ENCODE measurements around the gene SMYD3. TPM values are rescaled to one million over a fixed set of nuclear protein-coding genes. Genes with fewer than 3 reads are reported as not detected.

SMYD3 gene
- total and polyA plus RNA-seq, 9 of the 15 experiments (the other 6 are each of a cell fraction or from before 2014, with no cell fraction given): 128 to 440 (median 197) TPM

DNA sequence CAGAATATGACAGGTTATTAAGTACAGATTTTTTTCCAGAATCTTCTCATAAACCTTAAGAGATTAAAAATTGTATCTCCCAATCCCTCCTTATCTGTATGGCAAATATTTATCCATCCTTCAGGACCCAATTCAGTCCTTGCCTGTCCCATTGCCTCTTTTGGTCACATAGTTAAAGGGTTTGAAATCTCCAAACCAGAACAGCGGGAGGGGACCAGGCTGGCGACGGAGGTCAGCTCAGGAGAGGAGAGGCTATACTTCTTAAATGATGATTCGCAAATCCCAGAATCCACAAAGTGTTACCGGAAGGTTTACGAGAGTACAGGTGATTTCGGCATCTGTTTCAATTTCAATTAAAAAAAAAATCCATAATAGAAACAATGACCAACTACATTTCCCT lies 572.7 kb downstream of the SMYD3 start:
- ATAC-seq: no peak
- no peak overlapping the region for H2AFZ ChIP-seq (ENCODE audit: low read depth, low read length)
- TF ChIP-seq, protein P1, sequence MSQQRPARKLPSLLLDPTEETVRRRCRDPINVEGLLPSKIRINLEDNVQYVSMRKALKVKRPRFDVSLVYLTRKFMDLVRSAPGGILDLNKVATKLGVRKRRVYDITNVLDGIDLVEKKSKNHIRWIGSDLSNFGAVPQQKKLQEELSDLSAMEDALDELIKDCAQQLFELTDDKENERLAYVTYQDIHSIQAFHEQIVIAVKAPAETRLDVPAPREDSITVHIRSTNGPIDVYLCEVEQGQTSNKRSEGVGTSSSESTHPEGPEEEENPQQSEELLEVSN (IDR thresholded peaks at IDR 0.05; ENCODE audit: borderline replicate concordance in 1 of 2, extremely low read depth in 1 of 2, insufficient read depth in 1 of 2, insufficient read length in 1 of 2, low read depth in 1 of 2, low read length in 1 of 2, poor library complexity in 1 of 2, severe bottlenecking in 1 of 2): no peak
- TF ChIP-seq CEBPG (CRISPR knock-in tag; IDR thresholded peaks at IDR 0.05): no peak
- TF ChIP-seq CEBPG (tag; conservative IDR thresholded peaks at IDR 0.05 in 1 of 2, IDR thresholded peaks at IDR 0.05 in 1 of 2): no peak
- no peak for TF ChIP-seq CBFB (CRISPR knock-in tag; IDR thresholded peaks at IDR 0.05)
- no peak for TF ChIP-seq GATA2 (CRISPR knock-in tag; IDR thresholded peaks at IDR 0.05)
- no peak for TF ChIP-seq HDAC2 (IDR thresholded peaks at IDR 0.05)
- TF ChIP-seq BCOR (IDR thresholded peaks at IDR 0.05): no peak
- TF ChIP-seq HES1 (IDR thresholded peaks at IDR 0.05; ENCODE audit: low read depth): no peak
- no peak for TF ChIP-seq PYGO2 (tag; IDR thresholded peaks at IDR 0.05)
- TF ChIP-seq, protein P2, sequence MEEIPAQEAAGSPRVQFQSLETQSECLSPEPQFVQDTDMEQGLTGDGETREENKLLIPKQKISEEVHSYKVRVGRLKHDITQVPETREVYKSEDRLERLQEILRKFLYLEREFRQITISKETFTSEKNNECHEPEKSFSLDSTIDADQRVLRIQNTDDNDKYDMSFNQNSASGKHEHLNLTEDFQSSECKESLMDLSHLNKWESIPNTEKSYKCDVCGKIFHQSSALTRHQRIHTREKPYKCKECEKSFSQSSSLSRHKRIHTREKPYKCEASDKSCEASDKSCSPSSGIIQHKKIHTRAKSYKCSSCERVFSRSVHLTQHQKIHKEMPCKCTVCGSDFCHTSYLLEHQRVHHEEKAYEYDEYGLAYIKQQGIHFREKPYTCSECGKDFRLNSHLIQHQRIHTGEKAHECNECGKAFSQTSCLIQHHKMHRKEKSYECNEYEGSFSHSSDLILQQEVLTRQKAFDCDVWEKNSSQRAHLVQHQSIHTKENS (CRISPR knock-in tag; IDR thresholded peaks at IDR 0.05): no peak
- TF ChIP-seq TAF1 (IDR thresholded peaks at IDR 0.05; ENCODE audit: control insufficient read depth, extremely low read depth, insufficient read depth, low read length, severe bottlenecking): no peak
- TF ChIP-seq SMARCE1 (IDR thresholded peaks at IDR 0.05): no peak
- TF ChIP-seq PHF21A (IDR thresholded peaks at IDR 0.05; ENCODE audit: borderline replicate concordance, low read depth): no peak
- no peak for TF ChIP-seq ID3 (CRISPR knock-in tag; IDR thresholded peaks at IDR 0.05)
- TF ChIP-seq ID3 (tag; IDR thresholded peaks at IDR 0.05): no peak
- TF ChIP-seq BRD9 (IDR thresholded peaks at IDR 0.05; ENCODE audit: low read depth, partially characterized antibody): no peak
- no peak for TF ChIP-seq ZNF23 (CRISPR knock-in tag; IDR thresholded peaks at IDR 0.05)
- no peak for TF ChIP-seq ZNF197 (CRISPR knock-in tag; IDR thresholded peaks at IDR 0.05; ENCODE audit: low read depth)
- TF ChIP-seq HDGF (IDR thresholded peaks at IDR 0.05): no peak
- TF ChIP-seq ZNF780A (CRISPR knock-in tag; IDR thresholded peaks at IDR 0.05): no peak
- TF ChIP-seq SRSF9 (IDR thresholded peaks at IDR 0.05; ENCODE audit: borderline replicate concordance, low read depth, low read length): no peak
- TF ChIP-seq TAF15 (IDR thresholded peaks at IDR 0.05; ENCODE audit: low read depth, low read length): no peak
- BruUV-seq (replicated peaks): no TSS peak
- H3K27me3 ChIP-seq (ENCODE audit: control insufficient read depth in 2 of 2, insufficient read depth in 2 of 2, low read length in 2 of 2): no peaks in the 10 kb centered on the region
- no peak overlapping the region for H3K27ac ChIP-seq (ENCODE audit: extremely low read depth, low read depth, low read length)
- H3K36me3 ChIP-seq (ENCODE audit: control insufficient read depth, insufficient read depth, low read length): peaks cover 41% of the 10 kb centered on the region
- no peak overlapping the region for H3K9ac ChIP-seq (ENCODE audit: insufficient read depth in 1 of 2, low read depth in 2 of 2, low read length in 2 of 2)
- ChIA-PET POLR2A (no interaction called here), CTCF (ENCODE audit: low intra/inter-chr PET ratio) (no interaction called here)
- H3K4me2 ChIP-seq (ENCODE audit: insufficient read depth, low read length): no peak overlapping the region
- no peaks in the 10 kb centered on the region for H3K9me3 ChIP-seq (replicated peaks; ENCODE audit: control insufficient read depth, insufficient read depth, low read depth, low read length)
- no peak overlapping the region for H3K4me3 ChIP-seq
- H3K79me2 ChIP-seq (ENCODE audit: control insufficient read depth, insufficient read depth, low read length): peaks cover 76% of the 10 kb centered on the region
- no peak for DNase-seq (ENCODE audit: extremely low read depth in 1 of 4, low spot score in 3 of 4)
- 96% methylated on average over 7 of the region's 7 CpGs for WGBS (ENCODE audit: insufficient coverage, low coverage, missing lambda C conversion rate)
- in situ Hi-C loops (cut with MboI): no loop called here
- peaks cover 10% of the 10 kb centered on the region; the same call in 1 of the 2 replicates for H4K20me1 ChIP-seq (replicated peaks; ENCODE audit: control insufficient read depth, insufficient read depth, low read length)
- no peak for FAIRE-seq
- H3K9me1 ChIP-seq (ENCODE audit: control insufficient read depth, insufficient read depth, low read length): no peaks in the 10 kb centered on the region
- intact Hi-C loops (cut with micrococcal nuclease): no loop called here
- no peaks in the 10 kb centered on the region for H3K4me1 ChIP-seq (replicated peaks in 1 of 2; ENCODE audit: control insufficient read depth in 2 of 2, insufficient read depth in 2 of 2, low read length in 2 of 2)

All from K562 (cell line).